Transverse colon (tissue), 4 donors: ENCODE results near the gene WDR37. TPM values are rescaled to one million over a fixed set of nuclear protein-coding genes. Genes with fewer than 3 reads are reported as not detected.
"Not testable (repeated sequence)": the region's sequence is repeated elsewhere in the genome, so short reads cannot be mapped to it uniquely, and the experiment has no call there.

Experiments used
- DNase-seq: peaks from one replicate; pipeline ENCODE4 v3.0.0-alpha.2; 2019
- H3K27ac ChIP-seq, 4 donors: fragments of 200-600 bp; sonication (generic); 2 replicates each; pipeline ENCODE4 v1.5.1; 2016 to 2018; ENCODE audit warnings: inconsistent platforms in 4 of 4
- H3K27me3 ChIP-seq: fragments of 200-600 bp; sonication (generic); 2 replicates; pipeline ENCODE4 v1.5.1; 2017; ENCODE audit warnings: inconsistent platforms
- H3K36me3 ChIP-seq, 4 donors: fragments of 200-600 bp; sonication (generic); 2 replicates each; pipeline ENCODE4 v1.5.1; 2017 to 2019; ENCODE audit warnings: inconsistent platforms in 4 of 4
- H3K4me1 ChIP-seq, 4 donors: fragments of 200-600 bp; sonication (generic); 2 replicates each; pipeline ENCODE4 v1.5.1; 2017 to 2020; ENCODE audit warnings: inconsistent platforms in 4 of 4
- H3K4me3 ChIP-seq, 4 donors: fragments of 200-600 bp; sonication (generic); 1 replicate in 1 of 4; 2 replicates in 3 of 4; pipeline versions ENCODE4 v1.5.1 to v1.6.1; 2017 to 2019; ENCODE audit warnings: inconsistent platforms in 4 of 4
- H3K9me3 ChIP-seq, 2 donors: fragments of 200-600 bp; sonication (generic); 2 replicates each; pipeline ENCODE4 v1.5.1; 2017 to 2019; ENCODE audit warnings: inconsistent platforms in 2 of 2
- CTCF ChIP-seq, 5 experiments: fragments of 200-600 bp in 3 of 5; fragments of 450-650 bp in 2 of 5; sonication (generic) in 3 of 5; IDR thresholded peaks; 1 replicate in 2 of 5; 2 replicates in 3 of 5; pipeline ENCODE4 v1.5.1; 2016 to 2017; ENCODE audit warnings: antibody characterized with exemption in 5 of 5, inconsistent platforms in 3 of 5, mild to moderate bottlenecking in 2 of 5, moderate library complexity in 1 of 5
- EP300 ChIP-seq: sonication (generic); formaldehyde crosslinking; IDR thresholded peaks from one replicate; pipeline ENCODE4 v1.6.1; 2017; ENCODE audit warnings: antibody characterized with exemption, low read depth
- POLR2A ChIP-seq: fragments of 450-650 bp; IDR thresholded peaks from one replicate; pipeline ENCODE4 v1.6.1; 2016; ENCODE audit warnings: antibody characterized with exemption, mild to moderate bottlenecking, moderate library complexity
- POLR2AphosphoS5 ChIP-seq, 3 donors: sonication (generic); formaldehyde crosslinking; IDR thresholded peaks; one replicate each; pipeline ENCODE4 v1.6.1; 2016; ENCODE audit warnings: antibody characterized with exemption in 3 of 3
- WGBS, 2 donors: methylation state at CpG; one replicate each; pipeline ENCODE4 v1.1.5; 2018; ENCODE audit warnings: low coverage in 1 of 2; 5-methylcytosine and 5-hydroxymethylcytosine counted together
- in situ Hi-C, 4 donors: fragments of 200-750 bp; cut with MboI; loops; one replicate each; pipeline versions ENCODE4 v1.15.0 to v1.15.1; 2017; ENCODE audit warnings: low sequenced_read_pairs in 3 of 4, low pct_ligation_motif_present in 1 of 4, low pct_unique_long_range_greater_than_20kb in 1 of 4
- intact Hi-C: fragments of 100-400 bp; cut with DNase I; formaldehyde crosslinking; loops from one replicate; pipeline ENCODE4 v1.15.1; 2023; ENCODE audit warnings: low total_unique reads
- total RNA-seq, 4 donors: library from RNA; depleted of rRNA; stranded (reverse); fragments of >200 nt; gene quantifications; one replicate each; pipeline ENCODE4 v1.1.0, GENCODE V29; 2016

The WDR37 gene
- total RNA-seq: 10 to 100 TPM; 14.5 to 22.1 (median 19.7) TPM

GRCh38 chr10:1056326-1057105 is at the start of gene WDR37:
Gene WDR37, plus strand, starts transcription at chr10:1056385. Its CDS starts 15,771 bp downstream, at chr10:1072156.
- DNase-seq: peak; percentile 89
- in situ Hi-C loops (no loop called here), intact Hi-C loops (no loop called here)
- WGBS, 2 donors: 0% methylated on average over 52 of the region's 87 CpGs; no CpG with 5 or more reads in 1 of the 2 donors
- H3K4me3 ChIP-seq: peak within 1 kb of the TSS; percentile 62 to 97 (median 78)
- H3K27ac ChIP-seq: peak within 1 kb of the TSS; percentile 95 to 99 (median 98)
- H3K27me3 ChIP-seq: no peaks in the 10 kb centered on the region
- no peaks in the 10 kb centered on the region for H3K36me3 ChIP-seq
- H3K9me3 ChIP-seq: no peaks in the 10 kb centered on the region
- peaks cover 18 to 34% (median 24%) of the 10 kb centered on the region in 4 donors for H3K4me1 ChIP-seq
- no peak for TF ChIP-seq EP300
- TF ChIP-seq POLR2A: peak; percentile 84
- no peak for TF ChIP-seq CTCF (IDR thresholded peaks at IDR 0.05)
- peak; percentile 62 to 88 (median 84) for TF ChIP-seq POLR2AphosphoS5 (IDR thresholded peaks at IDR 0.05)

- DNase-seq: no peak
- peaks cover 4 to 8% of the 10 kb centered on the region in 2 donors for H3K9me3 ChIP-seq
- 96 to 100% methylated on average over 3 to 9 of the region's 9 CpGs for WGBS, 2 donors
- no peaks in the 10 kb centered on the region for H3K27me3 ChIP-seq
- no peaks in the 10 kb centered on the region for H3K4me1 ChIP-seq
- H3K36me3 ChIP-seq: peaks cover 0 to 87% (median 41%) of the 10 kb centered on the region in 4 donors
- in situ Hi-C loops: no loop called here
- TF ChIP-seq EP300: no peak
- no peak for TF ChIP-seq POLR2A
- TF ChIP-seq POLR2AphosphoS5 (IDR thresholded peaks at IDR 0.05): no peak
- no peak for TF ChIP-seq CTCF (IDR thresholded peaks at IDR 0.05)
- intact Hi-C loops: no loop called here
- no peak overlapping the region for H3K4me3 ChIP-seq
- H3K27ac ChIP-seq: no peak overlapping the region
Measured at GRCh38 chr10:1006573-1006972, 49.6 kb upstream of the WDR37 start.

GRCh38 chr10:1007583-1007982 is 48.6 kb upstream of the WDR37 start:
- Histone ChIP-seq H3K9me3 (peaks cover 0 to 5% of the 10 kb centered on the region in 2 donors), H3K4me1 (no peaks in the 10 kb centered on the region), H3K27me3 (no peaks in the 10 kb centered on the region), H3K27ac (no peak overlapping the region), H3K36me3 (peaks cover 0 to 87% (median 40%) of the 10 kb centered on the region in 4 donors), H3K4me3 (no peak overlapping the region)
- DNase-seq: no peak
- TF ChIP-seq EP300 (no peak), POLR2AphosphoS5 (IDR thresholded peaks at IDR 0.05) (no peak), POLR2A (no peak), CTCF (IDR thresholded peaks at IDR 0.05) (no peak)
- in situ Hi-C loops: no loop called here
- intact Hi-C loops: no loop called here
- 72 to 80% methylated on average over 10 of the region's 10 CpGs for WGBS, 2 donors

- TF ChIP-seq POLR2AphosphoS5 (IDR thresholded peaks at IDR 0.05): no peak
- TF ChIP-seq EP300: no peak
- TF ChIP-seq POLR2A: no peak
- TF ChIP-seq CTCF (IDR thresholded peaks at IDR 0.05): no peak
- Histone ChIP-seq H3K27ac (no peak overlapping the region), H3K9me3 (no peaks in the 10 kb centered on the region), H3K27me3 (no peaks in the 10 kb centered on the region), H3K4me1 (no peaks in the 10 kb centered on the region), H3K36me3 (peaks cover 0 to 86% (median 39%) of the 10 kb centered on the region in 4 donors), H3K4me3 (no peak overlapping the region)
- intact Hi-C loops (no loop called here), in situ Hi-C loops (no loop called here)
- 80 to 94% methylated on average over 1 to 8 of the region's 9 CpGs for WGBS, 2 donors
- DNase-seq: no peak
Measured at GRCh38 chr10:1009071-1009494, 47.1 kb upstream of the WDR37 start.

- H3K4me3 ChIP-seq, intact Hi-C loops, in situ Hi-C loops, H3K27me3 ChIP-seq, DNase-seq, H3K4me1 ChIP-seq, H3K9me3 ChIP-seq, H3K27ac ChIP-seq: not testable (repeated sequence)
- 78 to 88% methylated on average over 4 to 8 of the region's 8 CpGs for WGBS, 2 donors
- H3K36me3 ChIP-seq: peaks cover 0 to 88% (median 38%) of the 10 kb centered on the region in 4 donors
Measured at GRCh38 chr10:1009947-1010346, 46.2 kb upstream of the WDR37 start.
